ENCODE data around the gene SPAG16.

Gene SPAG16

GRCh38 chr2:213411582-213412289, 127.5 kb downstream of the SPAG16 start:
- TF ChIP-seq CTCF (conservative IDR thresholded peaks at IDR 0.05) (no peak), ZFX (IDR thresholded peaks at IDR 0.05) (no peak)
- no peak overlapping the region for H3K27ac ChIP-seq

GRCh38 chr2:213415093-213415492, 130.8 kb downstream of the SPAG16 start:
- no peak for TF ChIP-seq CTCF (conservative IDR thresholded peaks at IDR 0.05)
- TF ChIP-seq ZFX (IDR thresholded peaks at IDR 0.05) = no peak
- H3K27ac ChIP-seq = no peak overlapping the region

GRCh38 chr2:213416832-213417231, 132.6 kb downstream of the SPAG16 start:
- no peak overlapping the region for H3K27ac ChIP-seq
- TF ChIP-seq ZFX (IDR thresholded peaks at IDR 0.05) (no peak), CTCF (conservative IDR thresholded peaks at IDR 0.05) (no peak)

- TF ChIP-seq CTCF (conservative IDR thresholded peaks at IDR 0.05) = no peak
- TF ChIP-seq ZFX (IDR thresholded peaks at IDR 0.05) = no peak
- no peak overlapping the region for H3K27ac ChIP-seq
Measured at GRCh38 chr2:213419980-213420379, 135.7 kb downstream of the SPAG16 start.

- no peak overlapping the region for H3K27ac ChIP-seq
Measured at GRCh38 chr2:213420828-213421385, 136.6 kb downstream of the SPAG16 start.

GRCh38 chr2:213422211-213422610, 137.9 kb downstream of the SPAG16 start:
- H3K27ac ChIP-seq = no peak overlapping the region
- TF ChIP-seq CTCF (conservative IDR thresholded peaks at IDR 0.05) (no peak), ZFX (IDR thresholded peaks at IDR 0.05) (no peak)

More at GRCh38 chr2:213420828-213421385, 136.6 kb downstream of the SPAG16 start:
- TF ChIP-seq CTCF (conservative IDR thresholded peaks at IDR 0.05) (no peak), ZFX (IDR thresholded peaks at IDR 0.05) (no peak)

GRCh38 chr2:213425618-213426017, 141.4 kb downstream of the SPAG16 start:
- no peak overlapping the region for H3K27ac ChIP-seq

More at GRCh38 chr2:213425618-213426017, 141.4 kb downstream of the SPAG16 start:
- no peak for TF ChIP-seq CTCF (conservative IDR thresholded peaks at IDR 0.05)
- no peak for TF ChIP-seq ZFX (IDR thresholded peaks at IDR 0.05)
